ENCODE data around the gene TTLL11.

DNA sequence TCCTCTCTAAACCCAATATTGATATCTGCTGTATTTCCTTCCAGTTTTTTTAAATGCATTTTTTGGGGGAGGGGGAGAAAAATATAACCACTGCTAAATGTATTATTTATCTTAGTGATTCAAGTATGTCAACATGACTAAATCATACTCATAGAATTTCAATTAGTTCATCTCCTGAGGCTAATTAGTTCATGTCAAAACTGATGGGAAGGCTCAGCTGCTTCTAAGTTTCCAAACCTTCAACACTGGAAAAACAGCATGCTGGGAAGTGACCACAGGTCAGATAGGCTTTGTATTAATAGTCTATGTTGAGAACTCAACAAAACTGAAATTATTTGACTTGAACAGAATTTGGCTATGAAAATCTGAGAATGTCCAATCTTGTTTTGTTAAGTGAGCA is 118.7 kb downstream of the TTLL11 start:
- TF ChIP-seq, protein P1, sequence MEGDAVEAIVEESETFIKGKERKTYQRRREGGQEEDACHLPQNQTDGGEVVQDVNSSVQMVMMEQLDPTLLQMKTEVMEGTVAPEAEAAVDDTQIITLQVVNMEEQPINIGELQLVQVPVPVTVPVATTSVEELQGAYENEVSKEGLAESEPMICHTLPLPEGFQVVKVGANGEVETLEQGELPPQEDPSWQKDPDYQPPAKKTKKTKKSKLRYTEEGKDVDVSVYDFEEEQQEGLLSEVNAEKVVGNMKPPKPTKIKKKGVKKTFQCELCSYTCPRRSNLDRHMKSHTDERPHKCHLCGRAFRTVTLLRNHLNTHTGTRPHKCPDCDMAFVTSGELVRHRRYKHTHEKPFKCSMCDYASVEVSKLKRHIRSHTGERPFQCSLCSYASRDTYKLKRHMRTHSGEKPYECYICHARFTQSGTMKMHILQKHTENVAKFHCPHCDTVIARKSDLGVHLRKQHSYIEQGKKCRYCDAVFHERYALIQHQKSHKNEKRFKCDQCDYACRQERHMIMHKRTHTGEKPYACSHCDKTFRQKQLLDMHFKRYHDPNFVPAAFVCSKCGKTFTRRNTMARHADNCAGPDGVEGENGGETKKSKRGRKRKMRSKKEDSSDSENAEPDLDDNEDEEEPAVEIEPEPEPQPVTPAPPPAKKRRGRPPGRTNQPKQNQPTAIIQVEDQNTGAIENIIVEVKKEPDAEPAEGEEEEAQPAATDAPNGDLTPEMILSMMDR (IDR thresholded peaks at IDR 0.05): no peak
- no peak for TF ChIP-seq POLR2A (IDR thresholded peaks at IDR 0.05)
- no peak for TF ChIP-seq EP300 (IDR thresholded peaks at IDR 0.05)

Data from gastroesophageal sphincter (tissue), 3 donors.